Measurements from ENCODE around the gene VPS8. TPM values are rescaled to one million over a fixed set of nuclear protein-coding genes. Genes with fewer than 3 reads are reported as not detected.

Gene VPS8
- total RNA-seq, 1 experiment from 2014 or later, result 37.6 TPM

DNA sequence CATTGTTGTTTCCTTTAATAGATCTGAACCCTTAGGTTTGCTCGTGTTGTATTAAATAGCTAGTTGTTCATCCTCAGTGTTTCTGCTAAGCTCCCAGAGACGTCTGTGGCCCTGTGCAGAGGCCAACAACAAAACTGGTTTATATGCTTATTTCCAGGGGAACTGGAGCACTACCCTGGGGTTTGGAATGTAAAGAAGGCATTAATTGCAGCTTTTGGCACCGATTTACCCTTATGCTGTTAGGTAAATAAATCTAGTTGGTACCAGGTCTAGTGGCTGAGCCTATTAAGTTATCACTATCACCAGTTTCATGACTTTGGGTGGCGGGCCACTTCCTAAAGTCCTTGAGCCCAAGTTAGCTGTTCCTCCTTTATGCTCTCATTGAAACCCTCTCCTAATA, 12.0 kb downstream of the VPS8 start:
- no peak for TF ChIP-seq CEBPB (IDR thresholded peaks at IDR 0.05; ENCODE audit: low read depth)
- TF ChIP-seq, protein P1, sequence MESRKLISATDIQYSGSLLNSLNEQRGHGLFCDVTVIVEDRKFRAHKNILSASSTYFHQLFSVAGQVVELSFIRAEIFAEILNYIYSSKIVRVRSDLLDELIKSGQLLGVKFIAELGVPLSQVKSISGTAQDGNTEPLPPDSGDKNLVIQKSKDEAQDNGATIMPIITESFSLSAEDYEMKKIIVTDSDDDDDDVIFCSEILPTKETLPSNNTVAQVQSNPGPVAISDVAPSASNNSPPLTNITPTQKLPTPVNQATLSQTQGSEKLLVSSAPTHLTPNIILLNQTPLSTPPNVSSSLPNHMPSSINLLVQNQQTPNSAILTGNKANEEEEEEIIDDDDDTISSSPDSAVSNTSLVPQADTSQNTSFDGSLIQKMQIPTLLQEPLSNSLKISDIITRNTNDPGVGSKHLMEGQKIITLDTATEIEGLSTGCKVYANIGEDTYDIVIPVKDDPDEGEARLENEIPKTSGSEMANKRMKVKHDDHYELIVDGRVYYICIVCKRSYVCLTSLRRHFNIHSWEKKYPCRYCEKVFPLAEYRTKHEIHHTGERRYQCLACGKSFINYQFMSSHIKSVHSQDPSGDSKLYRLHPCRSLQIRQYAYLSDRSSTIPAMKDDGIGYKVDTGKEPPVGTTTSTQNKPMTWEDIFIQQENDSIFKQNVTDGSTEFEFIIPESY (IDR thresholded peaks at IDR 0.05; ENCODE audit: extremely low read depth, insufficient replicate concordance, low read length), result no peak
- no TSS peak for BruUV-seq (replicated peaks)
- no peaks in the 10 kb centered on the region for H4K20me1 ChIP-seq (ENCODE audit: insufficient read depth)
- no peaks in the 10 kb centered on the region for H3K36me3 ChIP-seq (ENCODE audit: control insufficient read depth in 1 of 2, insufficient read depth in 2 of 2, low read length in 2 of 2)
- no peak for ATAC-seq
- no peaks in the 10 kb centered on the region for H3K79me2 ChIP-seq (ENCODE audit: insufficient read depth, low read length)
- RAD21 ChIA-PET (ENCODE audit: low non-redundant PET in 1 of 2, low total read pairs in 2 of 2, uncharacterized antibody in 2 of 2, unreplicated experiment in 2 of 2), result no interaction called here
- H3K9me3 ChIP-seq (ENCODE audit: control insufficient read depth in 1 of 2, insufficient read depth in 1 of 2, low read depth in 1 of 2, low read length in 2 of 2), result no peaks in the 10 kb centered on the region
- no peak overlapping the region for H2AFZ ChIP-seq (ENCODE audit: low read depth, low read length, poor library complexity, severe bottlenecking)
- H3K27ac ChIP-seq (ENCODE audit: low read depth, low read length), result no peak overlapping the region
- POLR2A ChIA-PET, result no interaction called here
- intact Hi-C loops (cut with micrococcal nuclease), result no loop called here
- no peak overlapping the region for H3K4me3 ChIP-seq (replicated peaks in 1 of 2; ENCODE audit: low read depth in 1 of 2, low read length in 2 of 2)
- CTCF ChIA-PET, result interaction anchor here (1.3 kb wide), 1 partner anchor 38 kb away, joined by 3 read pairs; no protein-coding TSS in a partner anchor
- H3K27me3 ChIP-seq (ENCODE audit: insufficient read depth, low read length), result no peaks in the 10 kb centered on the region
- H3K4me1 ChIP-seq (ENCODE audit: control insufficient read depth in 1 of 2, insufficient read depth in 2 of 2, low read length in 2 of 2), result no peaks in the 10 kb centered on the region
- no peak overlapping the region for H3K9ac ChIP-seq (ENCODE audit: low read length)
- no peak overlapping the region for H3K4me2 ChIP-seq (ENCODE audit: low read length)
- H3K9me2 ChIP-seq (ENCODE audit: insufficient read depth), result no peaks in the 10 kb centered on the region
- DNase-seq (ENCODE audit: low read depth, low spot score), result no peak

- POLR2A ChIA-PET, result no interaction called here
- BruUV-seq (replicated peaks), result no TSS peak
Measured at GRCh38 chr3:184825121-184825820, 13.3 kb downstream of the VPS8 start.

More at GRCh38 chr3:184825121-184825820, 13.3 kb downstream of the VPS8 start:
- H3K27ac ChIP-seq (ENCODE audit: low read depth, low read length), result no peak overlapping the region
- no peaks in the 10 kb centered on the region; a peak in 1 of 4 replicates for H3K36me3 ChIP-seq (ENCODE audit: control insufficient read depth in 1 of 2, insufficient read depth in 2 of 2, low read length in 2 of 2)
- RAD21 ChIA-PET (ENCODE audit: low non-redundant PET in 1 of 2, low total read pairs in 2 of 2, uncharacterized antibody in 2 of 2, unreplicated experiment in 2 of 2), result no interaction called here
- H3K4me2 ChIP-seq (ENCODE audit: low read length), result no peak overlapping the region
- H3K4me3 ChIP-seq (replicated peaks in 1 of 2; ENCODE audit: low read depth in 1 of 2, low read length in 2 of 2), result no peak overlapping the region
- no peak overlapping the region for H2AFZ ChIP-seq (ENCODE audit: low read depth, low read length, poor library complexity, severe bottlenecking)
- CTCF ChIA-PET, result no interaction called here
- H3K79me2 ChIP-seq (ENCODE audit: insufficient read depth, low read length), result no peaks in the 10 kb centered on the region
- TF ChIP-seq FOSL1 (IDR thresholded peaks at IDR 0.05; ENCODE audit: low read depth), result no peak
- TF ChIP-seq SP1 (IDR thresholded peaks at IDR 0.05; ENCODE audit: low read depth), result no peak
- TF ChIP-seq ZNF274 (IDR thresholded peaks at IDR 0.05; ENCODE audit: low read depth, low read length), result no peak
- no peaks in the 10 kb centered on the region for H3K4me1 ChIP-seq (ENCODE audit: control insufficient read depth in 1 of 2, insufficient read depth in 2 of 2, low read length in 2 of 2)
- intact Hi-C loops (cut with micrococcal nuclease), result no loop called here
- no peak overlapping the region for H3K9ac ChIP-seq (ENCODE audit: low read length)
- no peaks in the 10 kb centered on the region for H4K20me1 ChIP-seq (ENCODE audit: insufficient read depth)
- DNase-seq (ENCODE audit: low read depth, low spot score) (no peak), ATAC-seq (no peak)
- H3K9me3 ChIP-seq (ENCODE audit: control insufficient read depth in 1 of 2, insufficient read depth in 1 of 2, low read depth in 1 of 2, low read length in 2 of 2), result no peaks in the 10 kb centered on the region
- H3K9me2 ChIP-seq (ENCODE audit: insufficient read depth), result no peaks in the 10 kb centered on the region
- no peaks in the 10 kb centered on the region for H3K27me3 ChIP-seq (ENCODE audit: insufficient read depth, low read length)

Measured in HCT116 (cell line).